ENCODE measurements around the gene IDH3A. TPM values are rescaled to one million over a fixed set of nuclear protein-coding genes. Genes with fewer than 3 reads are reported as not detected.
A peak's percentile ranks its signal among the peaks of the same experiment; 100 is the strongest.

IDH3A gene
- total RNA-seq, 1 experiment from 2014 or later, result 67.3 TPM

DNA sequence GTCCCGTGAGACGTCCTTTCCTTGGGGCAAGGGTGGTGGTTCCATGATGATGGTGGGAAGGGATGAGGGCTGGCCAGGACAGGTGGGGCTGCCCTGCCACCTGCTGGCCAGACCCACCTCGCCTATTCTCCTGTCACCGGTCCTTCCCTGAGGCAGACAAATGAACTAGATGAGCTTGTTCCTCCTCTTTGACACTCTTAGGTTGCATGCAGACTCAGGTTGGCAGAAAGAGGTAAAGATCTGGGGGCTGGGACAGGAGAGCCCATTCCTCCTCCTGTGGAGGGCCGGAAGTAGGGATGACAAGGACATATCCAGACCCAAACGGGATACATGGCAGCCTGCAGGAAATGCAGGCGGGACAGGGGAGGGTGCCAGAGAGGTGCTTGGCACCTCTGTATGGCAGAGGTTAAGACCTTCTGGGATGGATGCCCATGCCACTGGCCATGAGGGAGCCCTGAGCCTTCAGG is 46.6 kb downstream of the IDH3A start:
- peak in 1 of 2 experiments; percentile 62 for DNase-seq
- Mint-ChIP-seq H3K4me3 (ENCODE audit: unreplicated experiment) (no peak overlapping the region), H3K27me3 (ENCODE audit: insufficient read depth, unreplicated experiment) (peaks cover 3% of the 10 kb centered on the region), H3K4me1 (ENCODE audit: low read depth, unreplicated experiment) (no peaks in the 10 kb centered on the region), H3K9me3 (ENCODE audit: unreplicated experiment) (peaks cover 8% of the 10 kb centered on the region), H3K36me3 (ENCODE audit: insufficient read depth, unreplicated experiment) (no peaks in the 10 kb centered on the region), H3K27ac (ENCODE audit: unreplicated experiment) (no peak overlapping the region)
- ChIA-PET POLR2A (interaction anchor here (0.6 kb wide), 1 partner anchor 104 kb away, joined by 3 read pairs; the partner anchor contains the start of gene SKIC8), CTCF (interaction anchor here (0.6 to 2.1 kb wide), 22 partner anchors 9 to 282 kb away, joined by 3 to 26 read pairs (median 4); partner anchors contain the start of genes ACSBG1, CIB2 and SKIC8)
- no peaks in the 10 kb centered on the region for H3K9me3 ChIP-seq
- H3K27me3 ChIP-seq (replicated peaks; ENCODE audit: control insufficient read depth, insufficient read depth, low read length), result no peaks in the 10 kb centered on the region
- BruUV-seq (replicated peaks), result no TSS peak
- H3K36me3 ChIP-seq (ENCODE audit: control insufficient read depth, insufficient read depth, low read length), result no peaks in the 10 kb centered on the region
- peak; percentile 83 to 89 for TF ChIP-seq CTCF (IDR thresholded peaks at IDR 0.05; ENCODE audit: insufficient read depth in 1 of 2, low read depth in 1 of 2, low read length in 1 of 2, severe bottlenecking in 1 of 2, unreplicated experiment in 1 of 2)
- no peak overlapping the region for H3K4me3 ChIP-seq (ENCODE audit: low read depth, low read length)
- intact Hi-C loops (cut with micrococcal nuclease; ENCODE audit: unreplicated experiment), result loop anchor here (1.0 to 2.0 kb wide), 6 partner anchors 18 to 237 kb away; partner anchors contain the start of genes CIB2 and IDH3A
- no peaks in the 10 kb centered on the region for H3K4me1 ChIP-seq

GRCh38 chr15:78197632-78198031 is 48.5 kb downstream of the IDH3A start:
- intact Hi-C loops (cut with micrococcal nuclease; ENCODE audit: unreplicated experiment), result no loop called here
- H3K36me3 ChIP-seq (ENCODE audit: control insufficient read depth, insufficient read depth, low read length), result no peaks in the 10 kb centered on the region
- Mint-ChIP-seq H3K9me3 (ENCODE audit: unreplicated experiment) (no peaks in the 10 kb centered on the region), H3K27ac (ENCODE audit: unreplicated experiment) (no peak overlapping the region), H3K27me3 (ENCODE audit: insufficient read depth, unreplicated experiment) (peaks cover 3% of the 10 kb centered on the region), H3K4me1 (ENCODE audit: low read depth, unreplicated experiment) (no peaks in the 10 kb centered on the region), H3K4me3 (ENCODE audit: unreplicated experiment) (no peak overlapping the region), H3K36me3 (ENCODE audit: insufficient read depth, unreplicated experiment) (no peaks in the 10 kb centered on the region)
- ChIA-PET POLR2A (no interaction called here), CTCF (interaction anchor here (0.6 kb wide), 1 partner anchor 84 kb away, joined by 4 read pairs; no protein-coding TSS in a partner anchor)
- TF ChIP-seq CTCF (IDR thresholded peaks at IDR 0.05; ENCODE audit: insufficient read depth in 1 of 2, low read depth in 1 of 2, low read length in 1 of 2, severe bottlenecking in 1 of 2, unreplicated experiment in 1 of 2), result no peak
- H3K27me3 ChIP-seq (replicated peaks; ENCODE audit: control insufficient read depth, insufficient read depth, low read length), result no peaks in the 10 kb centered on the region; the same call in 1 of the 2 replicates
- BruUV-seq (replicated peaks), result no TSS peak
- no peak for DNase-seq
- H3K4me3 ChIP-seq (ENCODE audit: low read depth, low read length), result no peak overlapping the region
- no peaks in the 10 kb centered on the region for H3K9me3 ChIP-seq
- H3K4me1 ChIP-seq, result no peaks in the 10 kb centered on the region

GRCh38 chr15:78200276-78200930 is 51.2 kb downstream of the IDH3A start:
- peaks cover 3% of the 10 kb centered on the region for H3K27me3 Mint-ChIP-seq (ENCODE audit: insufficient read depth, unreplicated experiment)
- no peaks in the 10 kb centered on the region for H3K9me3 Mint-ChIP-seq (ENCODE audit: unreplicated experiment)
- H3K4me3 ChIP-seq (ENCODE audit: low read depth, low read length), result no peak overlapping the region
- POLR2A ChIA-PET, result no interaction called here
- intact Hi-C loops (cut with micrococcal nuclease; ENCODE audit: unreplicated experiment), result no loop called here
- H3K36me3 ChIP-seq (ENCODE audit: control insufficient read depth, insufficient read depth, low read length), result no peaks in the 10 kb centered on the region
- no peak overlapping the region for H3K4me3 Mint-ChIP-seq (ENCODE audit: unreplicated experiment)
- TF ChIP-seq CTCF (IDR thresholded peaks at IDR 0.05; ENCODE audit: insufficient read depth in 1 of 2, low read depth in 1 of 2, low read length in 1 of 2, severe bottlenecking in 1 of 2, unreplicated experiment in 1 of 2), result no peak
- no TSS peak for BruUV-seq (replicated peaks)
- H3K27ac Mint-ChIP-seq (ENCODE audit: unreplicated experiment), result no peak overlapping the region
- DNase-seq, result no peak
- CTCF ChIA-PET, result no interaction called here
- H3K4me1 Mint-ChIP-seq (ENCODE audit: low read depth, unreplicated experiment), result no peaks in the 10 kb centered on the region
- no peaks in the 10 kb centered on the region for H3K4me1 ChIP-seq
- no peaks in the 10 kb centered on the region for H3K9me3 ChIP-seq
- H3K27me3 ChIP-seq (replicated peaks; ENCODE audit: control insufficient read depth, insufficient read depth, low read length), result no peaks in the 10 kb centered on the region; the same call in 1 of the 2 replicates
- no peaks in the 10 kb centered on the region for H3K36me3 Mint-ChIP-seq (ENCODE audit: insufficient read depth, unreplicated experiment)
